Peyer's patch (tissue), 4 donors: ENCODE results near the gene B4GALNT4. TPM values are rescaled to one million over a fixed set of nuclear protein-coding genes. Genes with fewer than 3 reads are reported as not detected.

Experiments used
- DNase-seq, 3 donors: peaks; one replicate each; pipeline ENCODE4 v3.0.0-alpha.2; 2017 to 2019
- H3K27ac ChIP-seq, 4 donors: fragments of 200-600 bp; sonication (generic); one replicate each; pipeline ENCODE4 v1.5.1; 2016 to 2019
- H3K27me3 ChIP-seq, 2 donors: fragments of 200-600 bp; sonication (generic); one replicate each; pipeline ENCODE4 v1.5.1; 2019
- H3K36me3 ChIP-seq, 3 donors: fragments of 200-600 bp; sonication (generic); one replicate each; pipeline ENCODE4 v1.5.1; 2016 to 2019
- H3K4me1 ChIP-seq, 4 donors: fragments of 200-600 bp; sonication (generic); one replicate each; pipeline ENCODE4 v1.5.1; 2016 to 2019
- H3K4me3 ChIP-seq, 4 donors: fragments of 200-600 bp; sonication (generic); 1 replicate in 3 of 4; 2 replicates in 1 of 4; pipeline ENCODE4 v1.5.1; 2016 to 2019; ENCODE audit warnings: mild to moderate bottlenecking in 1 of 4
- H3K9me3 ChIP-seq, 4 donors: fragments of 200-600 bp; sonication (generic); one replicate each; pipeline ENCODE4 v1.5.1; 2016 to 2019; ENCODE audit warnings: mild to moderate bottlenecking in 1 of 4
- POLR2A ChIP-seq, 2 donors: fragments of 450-650 bp; IDR thresholded peaks; one replicate each; pipeline ENCODE4 v1.5.1; 2017; ENCODE audit warnings: antibody characterized with exemption in 2 of 2, mild to moderate bottlenecking in 2 of 2, moderate library complexity in 2 of 2
- total RNA-seq, 4 donors: library from RNA; depleted of rRNA; stranded (reverse); fragments of >200 nt; gene quantifications; one replicate each; pipeline ENCODE4 v1.1.0, GENCODE V29; 2016
- TF ChIP-seq, protein P1 (sequence below), 6 experiments: fragments of 450-650 bp in 4 of 6; fragments of 200-600 bp in 2 of 6; sonication (generic) in 1 of 6; IDR thresholded peaks; one replicate each; pipeline ENCODE4 v1.5.1; 2017 to 2019; ENCODE audit warnings: antibody characterized with exemption in 6 of 6, mild to moderate bottlenecking in 3 of 6, moderate library complexity in 1 of 6

Gene B4GALNT4
- total RNA-seq, 4 donors from 2014 or later, result 2.5 to 36.3 (median 9.3) TPM

DNA sequence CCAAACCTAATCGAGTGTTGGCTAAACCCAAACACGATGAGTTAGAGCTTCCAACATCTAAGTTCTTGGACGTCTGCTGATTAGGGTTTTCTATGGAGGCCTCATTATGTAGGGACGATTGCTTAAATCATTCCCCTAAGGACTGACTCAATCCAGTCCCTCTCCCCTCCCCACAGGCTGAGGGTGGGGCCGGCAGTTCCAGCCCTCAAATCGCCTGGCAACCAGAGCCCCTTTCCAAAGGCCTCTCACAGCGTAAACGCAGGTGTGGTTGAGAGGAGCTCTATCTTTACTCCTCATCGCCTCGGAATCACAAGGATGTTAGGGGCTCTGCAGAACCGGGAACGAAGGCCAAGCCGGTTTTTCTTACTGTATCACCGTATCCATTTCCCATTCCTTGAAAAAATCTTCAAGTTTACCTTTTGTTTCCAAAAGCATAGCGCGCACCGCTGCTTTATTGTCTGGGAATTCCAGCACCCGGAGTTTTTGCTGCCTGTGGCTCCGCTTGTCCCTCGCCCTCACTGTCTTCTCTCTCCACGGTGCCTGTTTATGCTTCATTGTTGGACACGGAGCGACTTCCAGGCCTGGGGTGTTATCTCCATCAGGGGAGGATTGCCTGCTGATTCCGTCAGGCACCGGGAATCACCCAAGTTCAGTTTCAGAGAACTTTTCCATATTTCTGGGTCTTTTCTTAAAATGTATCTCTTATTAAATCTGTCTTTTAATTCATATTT is 34.9 kb upstream of the B4GALNT4 start:
- TF ChIP-seq POLR2A (IDR thresholded peaks at IDR 0.05), result no peak
- TF ChIP-seq, protein P1, sequence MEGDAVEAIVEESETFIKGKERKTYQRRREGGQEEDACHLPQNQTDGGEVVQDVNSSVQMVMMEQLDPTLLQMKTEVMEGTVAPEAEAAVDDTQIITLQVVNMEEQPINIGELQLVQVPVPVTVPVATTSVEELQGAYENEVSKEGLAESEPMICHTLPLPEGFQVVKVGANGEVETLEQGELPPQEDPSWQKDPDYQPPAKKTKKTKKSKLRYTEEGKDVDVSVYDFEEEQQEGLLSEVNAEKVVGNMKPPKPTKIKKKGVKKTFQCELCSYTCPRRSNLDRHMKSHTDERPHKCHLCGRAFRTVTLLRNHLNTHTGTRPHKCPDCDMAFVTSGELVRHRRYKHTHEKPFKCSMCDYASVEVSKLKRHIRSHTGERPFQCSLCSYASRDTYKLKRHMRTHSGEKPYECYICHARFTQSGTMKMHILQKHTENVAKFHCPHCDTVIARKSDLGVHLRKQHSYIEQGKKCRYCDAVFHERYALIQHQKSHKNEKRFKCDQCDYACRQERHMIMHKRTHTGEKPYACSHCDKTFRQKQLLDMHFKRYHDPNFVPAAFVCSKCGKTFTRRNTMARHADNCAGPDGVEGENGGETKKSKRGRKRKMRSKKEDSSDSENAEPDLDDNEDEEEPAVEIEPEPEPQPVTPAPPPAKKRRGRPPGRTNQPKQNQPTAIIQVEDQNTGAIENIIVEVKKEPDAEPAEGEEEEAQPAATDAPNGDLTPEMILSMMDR (IDR thresholded peaks at IDR 0.05), result no peak
- Histone ChIP-seq H3K27ac (no peak overlapping the region), H3K27me3 (no peaks in the 10 kb centered on the region), H3K9me3 (no peaks in the 10 kb centered on the region), H3K4me3 (no peak overlapping the region), H3K36me3 (no peaks in the 10 kb centered on the region), H3K4me1 (peaks cover 0 to 13% (median 10%) of the 10 kb centered on the region in 4 donors)
- peak in 1 of 3 donors; percentile 22 for DNase-seq

- Histone ChIP-seq H3K9me3 (no peaks in the 10 kb centered on the region), H3K4me3 (no peak overlapping the region), H3K27ac (peak overlapping the region in 3 of 4 donors; percentile 20 to 69 (median 68)), H3K36me3 (no peaks in the 10 kb centered on the region), H3K27me3 (no peaks in the 10 kb centered on the region), H3K4me1 (peaks cover 0 to 12% (median 6%) of the 10 kb centered on the region in 4 donors)
- TF ChIP-seq POLR2A (IDR thresholded peaks at IDR 0.05), result no peak
- TF ChIP-seq, protein P1 (IDR thresholded peaks at IDR 0.05), result no peak
- peak in 1 of 3 donors; percentile 50 for DNase-seq
These were observed 33.3 kb upstream of the B4GALNT4 start for GRCh38 chr11:335779-336658.

- Histone ChIP-seq H3K27me3 (no peaks in the 10 kb centered on the region), H3K4me3 (no peak overlapping the region), H3K4me1 (peaks cover 0 to 12% (median 6%) of the 10 kb centered on the region in 4 donors), H3K27ac (peak overlapping the region in 2 of 4 donors; percentile 68 to 69), H3K36me3 (no peaks in the 10 kb centered on the region), H3K9me3 (no peaks in the 10 kb centered on the region)
- TF ChIP-seq POLR2A (IDR thresholded peaks at IDR 0.05), result no peak
- TF ChIP-seq, protein P1 (IDR thresholded peaks at IDR 0.05), result no peak
- peak in 1 of 3 donors; percentile 24 for DNase-seq
These were observed 32.6 kb upstream of the B4GALNT4 start for GRCh38 chr11:336659-337198.

GRCh38 chr11:337711-338110 is 31.6 kb upstream of the B4GALNT4 start:
- no peaks in the 10 kb centered on the region for H3K36me3 ChIP-seq
- H3K4me1 ChIP-seq, result peaks cover 0 to 12% (median 6%) of the 10 kb centered on the region in 4 donors
- DNase-seq, result peak in 1 of 3 donors; percentile 36
- H3K4me3 ChIP-seq, result no peak overlapping the region
- TF ChIP-seq, protein P1 (IDR thresholded peaks at IDR 0.05), result no peak
- TF ChIP-seq POLR2A (IDR thresholded peaks at IDR 0.05), result no peak
- H3K27me3 ChIP-seq, result no peaks in the 10 kb centered on the region
- H3K9me3 ChIP-seq, result no peaks in the 10 kb centered on the region
- no peak overlapping the region for H3K27ac ChIP-seq

- H3K27me3 ChIP-seq, result no peaks in the 10 kb centered on the region
- TF ChIP-seq, protein P1 (IDR thresholded peaks at IDR 0.05), result no peak
- no peak for TF ChIP-seq POLR2A (IDR thresholded peaks at IDR 0.05)
- DNase-seq, result no peak
- H3K36me3 ChIP-seq, result no peaks in the 10 kb centered on the region
- no peaks in the 10 kb centered on the region for H3K9me3 ChIP-seq
- no peak overlapping the region for H3K4me3 ChIP-seq
- no peak overlapping the region for H3K27ac ChIP-seq
- peaks cover 0 to 12% (median 6%) of the 10 kb centered on the region in 4 donors for H3K4me1 ChIP-seq
These were observed 29.3 kb upstream of the B4GALNT4 start for GRCh38 chr11:339963-340362.
